ENCODE results near the gene AGXT.
A peak's percentile ranks its signal among the peaks of the same experiment; 100 is the strongest.

AGXT gene

DNA sequence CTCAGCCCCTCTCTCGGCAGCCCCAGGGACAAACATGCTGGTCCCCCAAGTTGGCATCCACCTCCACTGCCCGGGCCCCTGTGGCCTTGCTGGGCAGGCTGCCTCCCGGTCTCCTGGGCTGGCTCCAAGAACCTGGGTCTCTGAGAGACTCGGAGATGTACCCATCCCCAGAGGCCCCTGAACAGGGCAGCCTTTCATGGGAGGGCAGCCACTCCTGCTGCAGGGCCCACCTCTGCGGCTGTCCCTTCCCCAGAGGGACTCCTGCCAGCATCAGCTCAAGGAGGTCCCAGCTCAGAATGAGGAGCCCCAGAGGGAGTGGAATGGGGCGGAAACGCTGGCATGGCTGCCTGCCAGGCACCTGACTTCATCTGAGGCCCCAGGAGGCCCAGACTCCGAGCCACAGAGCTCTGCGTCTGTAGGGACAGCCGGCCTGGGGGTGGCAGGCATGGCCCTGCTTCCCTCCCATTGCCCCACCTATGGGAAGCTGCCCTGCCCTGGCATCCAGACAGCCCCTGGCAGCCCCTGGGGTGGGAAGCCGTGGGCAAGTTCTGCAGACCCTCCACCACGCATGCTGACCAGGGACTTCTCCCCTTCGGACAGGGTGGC is 36.7 kb downstream of the AGXT start:
- no peak overlapping the region for H3K27ac Mint-ChIP-seq
- no peak for ATAC-seq
- H3K36me3 Mint-ChIP-seq = no peaks in the 10 kb centered on the region
- H3K4me1 Mint-ChIP-seq = no peaks in the 10 kb centered on the region
- no peak overlapping the region for H3K4me3 Mint-ChIP-seq
- peaks cover 8% of the 10 kb centered on the region for H3K9me3 Mint-ChIP-seq
- H3K27me3 Mint-ChIP-seq = peaks cover 39% of the 10 kb centered on the region

DNA sequence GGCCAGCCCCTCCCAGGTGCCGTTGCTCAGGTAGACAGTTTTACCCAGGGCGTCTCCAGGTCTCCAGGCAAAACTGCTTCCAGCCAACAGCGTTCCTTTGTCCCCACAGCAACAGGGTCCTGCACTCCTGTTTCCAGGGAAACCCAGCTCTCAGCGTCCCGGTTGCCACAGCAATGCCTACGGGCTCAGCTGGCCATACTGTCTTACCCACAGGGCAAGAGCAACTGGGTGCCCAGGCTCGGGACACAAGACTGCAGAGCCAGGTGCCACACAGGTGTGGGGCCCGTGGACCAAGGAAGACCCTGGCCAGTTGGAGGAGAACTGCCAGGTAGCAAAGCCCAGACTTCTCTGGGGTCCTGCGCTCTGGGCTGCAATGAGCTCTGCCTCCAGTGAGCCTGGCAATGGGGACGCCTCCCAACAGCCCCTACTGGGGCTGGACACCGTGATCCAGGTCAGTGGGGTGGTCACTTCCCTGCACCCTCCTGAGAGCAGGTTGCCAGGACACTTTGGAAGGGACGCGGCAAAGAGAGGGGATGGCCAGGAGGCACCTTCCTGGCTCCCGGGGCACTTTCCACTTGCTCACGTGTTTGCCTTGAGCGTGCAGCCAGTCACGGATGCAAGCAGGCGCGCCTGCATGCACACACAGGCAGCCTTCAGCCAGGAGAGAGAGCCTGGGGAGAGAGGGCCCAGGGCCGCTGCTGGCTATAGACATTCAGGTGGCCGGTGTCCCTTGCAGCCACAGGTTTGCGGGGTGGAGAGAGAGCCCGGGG is 37.7 kb downstream of the AGXT start, which contains the start of gene CROCC2:
Gene CROCC2, plus strand, starts transcription at position 196 of the 770 bp plus-strand sequence. Its CDS starts 178 bp downstream, at position 374.
- Mint-ChIP-seq H3K36me3 (no peaks in the 10 kb centered on the region), H3K4me3 (no peak within 1 kb of the TSS), H3K27ac (no peak within 1 kb of the TSS), H3K4me1 (peaks cover 6% of the 10 kb centered on the region), H3K9me3 (peaks cover 4% of the 10 kb centered on the region), H3K27me3 (peaks cover 50% of the 10 kb centered on the region)
- no peak for ATAC-seq

DNA sequence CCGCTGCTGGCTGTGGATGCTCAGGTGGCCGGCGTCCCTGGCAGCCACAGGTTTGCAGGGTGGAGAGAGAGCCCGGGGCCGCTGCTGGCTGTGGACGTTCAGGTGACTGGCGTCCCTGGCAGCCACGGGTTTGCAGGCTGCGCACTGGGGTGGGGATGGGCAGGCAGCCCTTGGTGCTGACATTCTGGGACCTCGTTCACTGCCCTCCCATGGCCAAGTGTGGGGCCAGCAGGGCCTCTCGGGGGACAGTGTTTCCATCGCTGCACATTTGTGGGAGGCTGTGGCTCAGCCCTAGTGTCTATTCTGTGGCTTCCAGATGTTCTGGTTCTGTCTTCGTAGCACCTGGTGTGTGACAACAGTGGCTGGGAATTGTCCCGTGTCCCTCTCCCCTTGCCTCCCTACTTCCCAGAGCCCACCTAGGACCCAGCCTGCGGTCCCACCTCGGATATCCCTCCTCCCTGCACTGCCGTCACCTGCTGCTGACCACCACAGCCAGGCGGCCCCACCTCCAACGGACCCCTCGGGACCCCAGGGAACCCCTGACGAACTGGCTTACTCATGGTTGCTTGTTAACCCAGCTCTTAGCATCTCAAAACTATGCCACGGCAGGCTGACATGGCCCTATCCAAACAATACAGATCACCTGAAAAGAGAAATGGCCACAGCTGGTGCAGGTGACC is 38.4 kb downstream of the AGXT start:
- no peaks in the 10 kb centered on the region for H3K36me3 Mint-ChIP-seq
- peaks cover 56% of the 10 kb centered on the region for H3K27me3 Mint-ChIP-seq
- no peak overlapping the region for H3K27ac Mint-ChIP-seq
- peaks cover 10% of the 10 kb centered on the region for H3K4me1 Mint-ChIP-seq
- peaks cover 4% of the 10 kb centered on the region for H3K9me3 Mint-ChIP-seq
- no peak for ATAC-seq
- H3K4me3 Mint-ChIP-seq = no peak overlapping the region

DNA sequence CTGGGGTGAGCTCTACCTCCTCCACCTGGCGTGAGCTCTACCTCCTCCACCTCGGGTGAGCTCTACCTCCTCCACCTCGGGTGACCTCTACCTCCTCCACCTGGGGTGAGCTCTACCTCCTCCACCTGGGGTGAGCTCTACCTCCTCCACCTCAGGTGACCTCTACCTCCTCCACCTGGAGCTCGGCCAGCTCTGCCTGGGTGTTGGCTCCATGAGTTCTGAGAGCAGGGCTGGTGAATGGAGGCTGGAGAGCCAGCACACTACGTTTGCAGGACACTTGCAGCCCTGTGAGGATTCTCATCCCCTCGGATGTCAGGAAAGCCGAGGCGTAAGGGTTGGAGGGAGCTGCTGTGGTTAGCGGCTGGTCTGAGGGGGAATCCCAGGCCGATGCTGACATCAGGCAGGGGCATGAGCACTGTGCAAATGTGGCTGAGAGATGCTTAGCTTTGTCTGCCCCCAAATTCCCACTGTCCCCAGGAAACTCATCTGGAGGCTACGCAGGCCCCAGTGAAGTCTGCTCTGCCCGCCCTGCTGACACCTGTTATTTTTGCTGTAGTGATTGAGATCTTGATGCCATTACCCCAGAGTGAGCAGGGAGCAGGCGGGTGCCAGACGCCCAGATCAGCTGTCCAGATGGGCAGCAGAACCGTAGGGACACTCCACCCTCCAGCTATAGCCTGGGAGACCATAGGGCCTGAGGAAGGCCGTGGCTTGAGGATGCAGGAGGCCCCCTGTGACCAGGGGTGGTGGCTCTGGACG is 40.8 kb downstream of the AGXT start:
- H3K36me3 Mint-ChIP-seq = no peaks in the 10 kb centered on the region
- H3K9me3 Mint-ChIP-seq = no peaks in the 10 kb centered on the region
- peaks cover 72% of the 10 kb centered on the region for H3K27me3 Mint-ChIP-seq
- H3K27ac Mint-ChIP-seq = no peak overlapping the region
- H3K4me1 Mint-ChIP-seq = peaks cover 12% of the 10 kb centered on the region
- H3K4me3 Mint-ChIP-seq = no peak overlapping the region
- no peak for ATAC-seq

DNA sequence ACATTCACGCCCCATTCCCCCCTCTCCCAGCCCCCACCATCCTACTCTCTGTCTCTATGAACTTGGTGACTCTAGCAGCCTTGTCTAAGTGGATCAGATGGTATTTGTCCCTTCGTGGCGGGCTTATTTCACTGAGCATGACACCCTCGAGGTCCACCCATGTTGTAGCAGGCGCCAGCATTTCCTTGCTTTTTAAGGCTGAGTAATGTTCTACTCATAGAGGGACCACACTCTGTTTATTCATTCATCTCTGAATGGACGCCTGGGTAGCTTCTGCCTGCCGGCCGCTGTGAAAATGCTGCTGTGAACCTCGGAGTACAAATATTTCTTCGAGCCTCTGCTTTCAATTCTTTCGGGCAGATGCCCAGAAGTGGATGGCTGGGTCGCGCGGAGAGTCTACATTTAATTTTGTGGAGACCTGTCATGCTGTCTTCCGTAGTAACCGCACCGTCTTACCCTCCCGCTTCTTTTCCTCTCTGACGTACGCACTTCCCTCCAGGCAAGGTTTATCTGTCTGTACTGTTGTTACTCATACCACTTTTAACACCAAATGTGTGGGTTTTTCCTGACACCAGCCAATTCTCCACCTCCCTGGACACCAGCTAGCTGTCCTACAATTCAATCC is 43.1 kb downstream of the AGXT start:
- Mint-ChIP-seq H3K36me3 (no peaks in the 10 kb centered on the region), H3K27ac (no peak overlapping the region), H3K27me3 (peaks cover 82% of the 10 kb centered on the region), H3K4me3 (no peak overlapping the region), H3K9me3 (no peaks in the 10 kb centered on the region), H3K4me1 (peaks cover 22% of the 10 kb centered on the region)
- no peak for ATAC-seq

DNA sequence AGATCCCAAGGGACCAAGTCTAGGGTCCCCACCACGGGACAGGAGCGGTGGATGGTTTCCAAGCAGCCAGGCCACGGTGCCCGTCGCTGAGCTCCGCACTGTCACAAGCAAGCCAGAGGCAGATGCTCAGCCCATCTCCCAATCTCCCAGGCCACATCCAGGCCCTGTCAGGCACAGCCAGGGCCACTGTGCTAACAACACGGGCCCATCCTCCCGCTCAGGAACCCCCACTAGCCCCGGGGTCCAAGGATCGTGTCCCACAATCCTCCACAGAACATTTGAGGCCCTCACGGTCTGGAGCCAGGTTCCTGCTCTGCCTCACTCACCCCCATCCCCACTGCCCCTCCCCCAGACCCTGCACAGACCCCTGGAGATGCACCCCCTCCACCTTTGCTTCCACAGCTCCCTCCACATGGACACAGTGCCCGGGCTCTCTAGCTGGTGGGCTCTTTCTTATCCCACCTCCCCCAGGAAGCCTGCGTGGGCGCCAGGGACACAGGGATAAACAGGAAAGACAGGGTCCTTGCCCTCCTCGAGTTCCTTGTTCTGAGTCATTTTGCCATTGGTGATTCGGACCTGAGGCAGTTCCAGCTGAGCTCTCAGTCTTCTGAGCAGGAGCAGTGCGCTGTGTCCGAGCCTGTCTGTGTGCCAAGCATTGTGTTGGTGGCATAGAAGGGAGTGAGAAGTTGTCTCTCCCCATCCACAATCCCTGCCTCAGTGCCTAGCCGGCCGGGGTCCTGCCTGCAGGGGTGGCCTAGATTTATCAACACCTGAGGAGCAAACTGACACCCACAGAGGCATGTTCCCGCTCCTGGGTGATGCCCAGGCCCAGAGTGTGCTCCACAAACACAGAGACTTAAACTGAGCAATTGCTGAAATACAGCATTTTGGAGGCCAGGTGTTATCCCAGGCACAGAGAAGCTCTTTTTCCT is 44.5 kb downstream of the AGXT start:
- Mint-ChIP-seq H3K4me3 (no peak overlapping the region), H3K9me3 (no peaks in the 10 kb centered on the region), H3K27me3 (peaks cover 92% of the 10 kb centered on the region), H3K4me1 (peaks cover 27% of the 10 kb centered on the region), H3K27ac (no peak overlapping the region), H3K36me3 (no peaks in the 10 kb centered on the region)
- no peak for ATAC-seq

DNA sequence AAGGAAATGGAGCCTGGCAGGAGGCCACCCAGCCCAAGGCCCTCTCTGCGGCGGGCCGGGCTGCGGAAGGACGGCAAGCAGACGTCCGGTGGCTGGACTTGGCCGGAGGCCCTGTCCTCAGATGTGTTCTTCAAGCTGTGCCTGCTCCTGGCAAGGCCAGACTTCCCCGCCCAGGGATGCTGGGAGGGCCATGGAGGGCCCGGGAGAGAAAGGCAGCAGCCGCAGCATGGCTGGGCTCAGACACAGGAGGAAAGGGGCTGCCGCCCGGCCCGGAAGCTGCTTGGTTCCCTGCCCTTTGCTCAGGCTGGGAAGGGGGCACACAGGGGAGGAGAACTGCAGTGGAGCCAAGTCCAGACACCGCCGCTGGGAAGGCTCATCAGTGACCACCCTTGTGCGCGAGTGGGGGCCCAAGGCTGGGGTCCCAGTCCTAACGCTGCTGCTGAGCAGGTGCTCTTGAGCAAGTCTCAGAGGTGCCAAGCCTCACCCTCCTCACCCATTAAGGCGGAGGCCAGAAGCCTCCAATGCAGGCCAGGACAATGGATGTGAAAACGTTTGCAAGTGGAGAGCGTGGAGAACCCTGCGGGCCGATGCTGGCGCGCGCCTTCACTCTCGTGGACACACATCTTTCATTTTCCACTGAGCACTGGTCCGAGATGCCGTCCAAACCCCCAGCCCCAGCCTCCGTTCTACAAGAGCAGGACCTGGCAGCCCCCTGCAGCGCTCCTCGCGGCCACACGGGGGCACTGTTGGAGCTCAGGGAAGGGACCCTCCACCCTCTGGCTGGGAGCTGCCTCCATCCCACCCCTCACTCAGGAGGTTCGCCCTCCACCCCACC is 45.4 kb downstream of the AGXT start:
- peaks cover 100% of the 10 kb centered on the region for H3K27me3 Mint-ChIP-seq
- H3K4me1 Mint-ChIP-seq = peaks cover 27% of the 10 kb centered on the region
- peak; percentile 40 for ATAC-seq

DNA sequence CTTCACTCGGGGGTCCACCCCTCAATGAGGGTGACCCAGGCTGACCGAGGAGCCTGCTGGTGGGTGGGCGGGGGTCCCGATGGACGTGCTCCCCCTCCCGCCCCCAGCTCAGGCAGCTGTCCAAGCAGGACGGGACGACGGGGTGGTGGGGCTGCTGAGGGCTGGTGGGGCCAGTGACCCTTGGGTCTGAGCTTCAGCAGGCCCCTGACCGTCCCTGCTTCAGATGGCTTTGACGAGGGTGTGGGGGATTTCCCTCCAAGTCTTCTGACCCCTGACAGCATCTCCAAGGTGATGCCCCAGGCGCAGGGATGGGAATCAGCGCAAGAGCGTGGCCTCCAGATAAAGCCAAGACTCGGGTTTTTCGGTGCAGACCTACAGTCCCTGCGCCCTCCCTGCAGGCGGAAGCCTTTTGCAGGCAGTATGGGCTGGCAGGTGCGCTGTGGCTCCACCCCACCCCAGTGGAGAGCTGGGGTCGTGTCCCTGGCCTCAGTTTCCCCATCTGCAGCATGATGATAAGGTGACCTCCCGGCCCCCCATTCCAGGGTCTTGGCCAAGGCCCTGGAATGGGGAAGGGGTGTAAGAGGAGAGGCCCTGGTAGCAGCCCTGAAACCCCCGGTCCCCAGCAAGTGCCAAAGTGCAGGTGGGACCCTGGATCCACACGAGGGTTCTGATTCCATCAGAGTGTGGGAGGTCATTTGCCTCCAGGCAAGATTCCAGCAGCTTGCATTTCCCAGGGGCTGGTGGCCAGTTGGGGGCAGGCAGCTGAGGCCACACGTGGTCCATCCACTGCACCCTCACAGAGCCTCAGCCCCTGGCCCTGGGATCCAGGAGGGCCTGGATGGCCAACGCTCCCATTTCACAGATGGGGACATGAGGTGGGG is 46.3 kb downstream of the AGXT start:
- H3K4me1 Mint-ChIP-seq = peaks cover 27% of the 10 kb centered on the region
- H3K27ac Mint-ChIP-seq = no peak overlapping the region
- no peak for ATAC-seq
- no peaks in the 10 kb centered on the region for H3K9me3 Mint-ChIP-seq
- H3K36me3 Mint-ChIP-seq = no peaks in the 10 kb centered on the region
- H3K4me3 Mint-ChIP-seq = no peak overlapping the region
- peaks cover 100% of the 10 kb centered on the region for H3K27me3 Mint-ChIP-seq

More for the DNA sequence above, 45.4 kb downstream of the AGXT start:
- Mint-ChIP-seq H3K36me3 (no peaks in the 10 kb centered on the region), H3K9me3 (no peaks in the 10 kb centered on the region), H3K27ac (no peak overlapping the region), H3K4me3 (no peak overlapping the region)

DNA sequence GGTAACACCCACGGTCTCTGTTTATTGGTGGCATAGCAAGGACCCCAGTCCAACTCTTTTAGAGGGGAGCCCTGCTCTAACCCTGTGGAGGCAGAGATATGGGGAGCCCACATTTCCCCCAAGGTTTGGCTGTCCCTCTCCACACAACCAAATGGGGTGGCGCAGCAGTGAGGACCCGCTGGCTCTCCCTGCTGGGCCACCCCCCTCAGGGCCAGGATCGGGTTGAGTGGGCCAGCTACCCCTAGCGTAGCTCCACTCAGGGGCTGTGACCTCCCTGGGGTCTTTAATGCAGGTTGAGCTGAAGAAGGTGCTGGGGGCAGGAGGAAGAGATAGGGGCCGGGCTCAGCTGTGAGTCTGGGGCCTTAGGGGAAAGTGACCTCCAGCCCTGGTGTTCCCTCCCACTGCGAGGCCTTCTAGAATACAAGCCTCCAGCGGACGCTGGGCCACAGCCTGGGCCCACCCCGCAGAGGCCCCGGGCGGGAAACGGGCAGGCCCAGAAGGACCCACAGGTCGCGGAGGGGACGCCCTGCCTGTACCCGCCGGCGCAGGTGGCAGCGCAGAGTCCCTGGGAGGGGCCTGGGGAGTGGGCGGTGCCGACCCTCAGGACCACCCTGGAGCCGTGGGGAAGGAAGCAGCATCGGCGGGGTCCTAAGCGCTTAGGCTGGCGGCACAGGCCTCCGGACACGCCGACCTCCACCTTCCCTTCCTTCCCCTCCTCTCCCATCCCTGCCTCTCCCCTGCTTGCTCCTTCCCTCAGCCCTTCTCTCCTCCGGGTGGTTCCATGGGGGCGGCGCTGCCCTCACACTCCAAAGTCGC is 47.1 kb downstream of the AGXT start:
- no peak overlapping the region for H3K27ac Mint-ChIP-seq
- H3K27me3 Mint-ChIP-seq = peaks cover 94% of the 10 kb centered on the region
- H3K4me3 Mint-ChIP-seq = no peak overlapping the region
- H3K9me3 Mint-ChIP-seq = no peaks in the 10 kb centered on the region
- ATAC-seq = no peak
- no peaks in the 10 kb centered on the region for H3K36me3 Mint-ChIP-seq
- peaks cover 23% of the 10 kb centered on the region for H3K4me1 Mint-ChIP-seq

DNA sequence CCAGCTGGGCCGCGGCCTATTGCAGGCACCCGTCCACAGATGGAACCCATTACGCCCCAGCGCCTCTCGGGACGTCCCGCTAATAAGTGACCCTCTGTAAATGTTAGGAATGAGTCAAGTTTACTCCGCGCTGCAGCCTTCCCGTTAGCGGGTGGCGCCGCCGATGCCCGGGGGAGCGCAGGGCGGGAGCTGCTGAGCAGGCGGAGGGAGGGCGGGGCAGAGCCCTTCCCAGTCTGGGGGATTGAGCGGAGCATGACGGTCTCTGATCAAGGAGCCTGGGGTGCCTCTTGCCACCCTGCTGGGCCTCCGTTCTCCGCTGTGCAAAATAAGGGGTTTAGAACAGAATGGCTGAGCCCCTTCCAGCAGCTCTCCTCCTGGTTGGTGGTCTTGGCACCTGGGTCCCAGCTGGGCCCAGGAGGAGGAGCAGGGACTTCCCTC is 48.0 kb downstream of the AGXT start:
- H3K9me3 Mint-ChIP-seq = no peaks in the 10 kb centered on the region
- H3K4me1 Mint-ChIP-seq = peaks cover 21% of the 10 kb centered on the region
- peaks cover 85% of the 10 kb centered on the region for H3K27me3 Mint-ChIP-seq
- H3K27ac Mint-ChIP-seq = no peak overlapping the region
- no peaks in the 10 kb centered on the region for H3K36me3 Mint-ChIP-seq
- no peak for ATAC-seq
- H3K4me3 Mint-ChIP-seq = peak overlapping the region; percentile 26

DNA sequence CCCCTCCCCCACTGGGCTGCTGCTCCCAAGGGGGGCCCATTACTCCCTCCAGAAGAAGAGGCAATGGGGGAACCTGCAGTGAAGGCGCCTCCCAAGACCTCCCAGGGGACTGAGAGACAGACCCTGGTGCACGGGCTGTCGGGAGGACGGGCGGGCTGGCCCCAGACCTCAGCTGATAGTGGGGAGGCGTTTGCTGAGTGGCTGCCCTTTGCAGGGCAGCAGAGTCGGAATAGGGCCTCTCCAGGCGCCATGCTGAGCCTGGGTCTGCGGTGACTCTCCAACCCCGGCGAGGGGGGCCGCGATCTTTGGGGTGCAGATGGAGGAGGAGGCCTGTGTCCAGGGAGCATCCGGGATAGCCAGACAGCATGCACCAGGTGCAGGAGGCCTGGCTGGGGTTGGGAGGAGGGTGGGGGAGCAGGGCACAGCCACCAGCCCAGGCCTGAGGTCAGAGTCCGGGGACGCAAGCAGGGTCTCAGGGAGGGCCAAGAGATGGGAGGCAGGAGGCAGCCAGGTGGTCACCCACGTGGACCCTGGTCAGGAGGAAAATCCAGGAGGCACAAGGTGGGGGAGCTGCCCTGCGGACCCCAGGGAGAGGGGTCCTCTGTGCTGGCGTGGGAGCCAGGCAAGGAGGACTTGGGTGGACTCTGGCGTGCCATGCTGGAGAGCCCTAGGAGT is 48.5 kb downstream of the AGXT start:
- Mint-ChIP-seq H3K36me3 (no peaks in the 10 kb centered on the region), H3K4me3 (no peak overlapping the region), H3K9me3 (no peaks in the 10 kb centered on the region), H3K27ac (no peak overlapping the region), H3K27me3 (peaks cover 80% of the 10 kb centered on the region), H3K4me1 (peaks cover 16% of the 10 kb centered on the region)
- no peak for ATAC-seq

Measured in stimulated activated memory B cell treated with anti-CD40 and anti-IgM and Interleukin-4, amounts not matched to agents 10 μg/mL and 1 μg/mL and 100 μg/mL, for 72 hours (primary cell).